SK-N-SH (cell line): Measurements from ENCODE around the gene PTPRG.

Experiments used
- CTCF ChIP-seq: fragments of 200-600 bp; sonication (generic); IDR thresholded peaks from 2 replicates; pipeline ENCODE4 v1.6.1; 2017; ENCODE audit warnings: antibody characterized with exemption, mild to moderate bottlenecking, moderate library complexity
- EZH2phosphoT487 ChIP-seq: fragments of 200-600 bp; sonication (generic); IDR thresholded peaks from 2 replicates; pipeline ENCODE4 v1.6.1; 2017; ENCODE audit warnings: low read depth, mixed run types, mild to moderate bottlenecking, antibody characterized with exemption, moderate library complexity, borderline replicate concordance
- GABPA ChIP-seq: IDR thresholded peaks from 2 replicates; pipeline ENCODE4 v1.4.0; 2012; ENCODE audit warnings: low read depth, mild to moderate bottlenecking
- MAX ChIP-seq: IDR thresholded peaks from 2 replicates; pipeline ENCODE4 v1.4.0; 2012; ENCODE audit warnings: low read depth
- MXI1 ChIP-seq: IDR thresholded peaks from 2 replicates; pipeline ENCODE4 v1.6.1; 2012; ENCODE audit warnings: mild to moderate bottlenecking, low read depth, low read length, improper control_type of control experiment
- NFIC ChIP-seq: IDR thresholded peaks from 2 replicates; pipeline ENCODE4 v1.4.0; 2012; ENCODE audit warnings: borderline replicate concordance
- POLR2AphosphoS5 ChIP-seq: IDR thresholded peaks from 2 replicates; pipeline ENCODE4 v1.6.1; 2012; ENCODE audit warnings: low read depth, low read length
- RCOR1 ChIP-seq: fragments of 150-350 bp; IDR thresholded peaks from 2 replicates; pipeline ENCODE4 v1.6.1; 2017; ENCODE audit warnings: antibody characterized with exemption, low read length
- REST ChIP-seq: IDR thresholded peaks from 2 replicates; pipeline ENCODE4 v1.6.1; 2012; ENCODE audit warnings: mild to moderate bottlenecking, low read depth, low read length, moderate library complexity
- RFX5 ChIP-seq: IDR thresholded peaks from 2 replicates; pipeline ENCODE4 v1.6.1; 2012; ENCODE audit warnings: mild to moderate bottlenecking, improper control_type of control experiment, low read length
- SIN3A ChIP-seq: IDR thresholded peaks from 2 replicates; pipeline ENCODE4 v1.6.1; 2012; ENCODE audit warnings: low read depth, mild to moderate bottlenecking, low read length, moderate library complexity, borderline replicate concordance
- TAF1 ChIP-seq: IDR thresholded peaks from 2 replicates; pipeline ENCODE4 v1.6.1; 2012; ENCODE audit warnings: low read depth, mild to moderate bottlenecking, low read length, moderate library complexity, borderline replicate concordance
- USF1 ChIP-seq: IDR thresholded peaks from 2 replicates; pipeline ENCODE4 v1.4.0; 2012; ENCODE audit warnings: low read depth, borderline replicate concordance
- USF2 ChIP-seq: fragments of 150-350 bp; IDR thresholded peaks from 2 replicates; pipeline ENCODE4 v1.6.1; 2017; ENCODE audit warnings: antibody characterized with exemption, low read length, low read depth, borderline replicate concordance

- TF ChIP-seq EZH2phosphoT487, result no peak
- TF ChIP-seq POLR2AphosphoS5, result no peak
- TF ChIP-seq CTCF, result no peak
- no peak for TF ChIP-seq NFIC
- no peak for TF ChIP-seq USF1
- no peak for TF ChIP-seq RFX5
- no peak for TF ChIP-seq SIN3A
- no peak for TF ChIP-seq MXI1
- no peak for TF ChIP-seq RCOR1
- TF ChIP-seq MAX, result no peak
- TF ChIP-seq GABPA, result no peak
- no peak for TF ChIP-seq REST
- no peak for TF ChIP-seq USF2
- TF ChIP-seq TAF1, result no peak
These were observed 2.1 kb upstream of the PTPRG start for GRCh38 chr3:61559136-61559731.
